ENCODE results near the gene PTGS1. TPM values are rescaled to one million over a fixed set of nuclear protein-coding genes. Genes with fewer than 3 reads are reported as not detected.

Gene PTGS1
- total and polyA plus RNA-seq, 2 of the 8 experiments (the other 6 are each of a cell fraction or from before 2014, with no cell fraction given): 1.1 to 1.9 TPM

DNA sequence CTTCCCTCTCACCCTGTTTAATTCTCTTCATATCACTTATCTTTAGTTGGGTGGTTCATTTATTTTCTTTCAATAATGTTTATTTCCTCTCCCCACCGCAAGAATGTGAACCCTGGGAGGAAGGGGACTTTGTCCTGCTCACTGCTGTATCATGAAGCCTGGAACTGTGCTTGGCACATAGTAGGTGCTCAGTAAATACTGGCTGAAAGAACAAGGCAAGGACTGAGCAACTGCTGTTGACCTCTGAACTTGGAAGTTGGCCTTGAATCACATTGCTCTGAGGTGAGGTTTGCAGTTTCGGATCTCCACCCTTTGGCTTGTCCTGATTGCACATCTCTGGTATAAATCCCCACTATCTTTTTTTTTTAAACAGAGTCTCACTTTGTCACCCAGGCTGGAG lies 22.0 kb upstream of the PTGS1 start (continued):
- TF ChIP-seq FOSL1 (IDR thresholded peaks at IDR 0.05; ENCODE audit: insufficient read depth, low read depth, low read length): no peak
- TF ChIP-seq SP4 (IDR thresholded peaks at IDR 0.05; ENCODE audit: low read length): no peak
- TF ChIP-seq ZNF274 (IDR thresholded peaks at IDR 0.05; ENCODE audit: borderline replicate concordance, extremely low read depth, low read length): no peak

Data from H1 (cell line).